GM12874 (cell line): ENCODE results near the gene EHBP1L1.

ENCODE experiments used
- CTCF ChIP-seq: IDR thresholded peaks from 2 replicates; pipeline ENCODE4 v1.5.1; 2011; ENCODE audit warnings: low read depth, mild to moderate bottlenecking, control low read depth, low read length, moderate library complexity; ENCODE audit not compliant: insufficient read depth

Gene EHBP1L1

GRCh38 chr11:65536412-65537295 is 39.2 kb upstream of the EHBP1L1 start:
- TF ChIP-seq CTCF = no peak

- no peak for TF ChIP-seq CTCF
Observed at GRCh38 chr11:65537296-65537597, 38.6 kb upstream of the EHBP1L1 start.

DNA sequence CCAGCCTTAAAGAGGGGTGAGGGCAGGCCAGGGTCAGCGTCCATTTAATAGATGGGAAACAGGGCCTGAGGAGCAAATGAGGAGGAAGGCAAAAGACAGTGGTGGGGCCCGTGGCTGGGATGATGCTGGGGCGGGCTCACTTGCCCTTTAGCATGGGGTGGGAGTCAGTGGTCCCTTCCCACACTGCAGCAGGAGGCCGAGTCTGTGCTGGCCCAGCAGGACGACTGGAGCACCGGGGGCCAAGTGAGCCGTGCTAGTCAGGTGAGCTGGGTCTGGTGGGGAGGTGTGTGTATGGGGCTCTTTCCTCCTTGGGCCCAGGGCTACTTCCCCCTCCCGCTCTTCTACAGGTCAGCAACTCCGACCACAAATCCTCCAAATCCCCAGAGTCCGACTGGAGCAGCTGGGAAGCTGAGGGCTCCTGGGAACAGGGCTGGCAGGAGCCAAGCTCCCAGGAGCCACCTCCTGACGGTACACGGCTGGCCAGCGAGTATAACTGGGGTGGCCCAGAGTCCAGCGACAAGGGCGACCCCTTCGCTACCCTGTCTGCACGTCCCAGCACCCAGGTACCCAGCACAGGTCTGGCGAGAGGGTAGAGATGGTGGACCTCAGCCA is 38.1 kb upstream of the EHBP1L1 start:
- TF ChIP-seq CTCF = no peak

- no peak for TF ChIP-seq CTCF
Observed at GRCh38 chr11:65538232-65538914, 37.5 kb upstream of the EHBP1L1 start.

DNA sequence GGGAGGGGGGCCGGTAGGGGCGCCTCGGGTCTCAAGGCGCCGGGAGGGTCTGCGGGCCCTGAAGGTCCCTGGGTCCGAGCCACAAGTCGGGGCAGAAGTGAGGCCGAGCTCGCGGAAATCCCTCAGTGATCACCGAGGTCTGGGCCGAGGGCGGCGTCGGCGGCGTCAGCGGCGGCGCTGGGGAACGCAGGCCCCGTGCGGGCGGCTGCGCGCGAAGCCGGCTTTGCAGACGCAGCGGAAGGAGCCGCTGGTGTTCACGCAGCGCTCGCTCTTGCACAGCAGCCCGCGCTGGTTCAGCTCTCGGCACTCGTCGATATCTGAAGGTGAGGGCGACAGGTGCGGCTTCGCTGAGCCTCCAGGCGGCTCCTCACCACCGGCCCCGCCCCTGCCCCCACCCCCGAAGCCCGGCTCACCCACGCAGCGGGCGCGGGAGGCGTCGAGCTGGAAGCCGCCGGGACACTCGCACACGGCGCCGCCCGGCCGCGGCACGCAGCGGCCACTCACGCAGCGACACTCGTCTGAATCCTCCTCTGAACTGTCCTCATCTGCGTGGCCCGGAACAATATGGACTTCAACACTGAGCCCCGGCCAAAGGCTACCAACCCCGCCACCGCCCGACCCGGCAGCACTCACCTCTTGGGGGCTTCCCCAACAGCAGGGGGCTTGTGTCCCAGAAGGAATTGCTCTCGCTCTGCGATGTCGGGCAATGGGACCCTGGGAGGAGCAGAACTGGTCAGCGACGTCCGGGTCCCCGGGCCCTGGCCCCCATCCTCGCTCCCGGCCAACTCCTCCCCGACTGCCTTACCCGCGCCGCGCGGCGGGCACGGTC is 36.7 kb upstream of the EHBP1L1 start:
- TF ChIP-seq CTCF = no peak

DNA sequence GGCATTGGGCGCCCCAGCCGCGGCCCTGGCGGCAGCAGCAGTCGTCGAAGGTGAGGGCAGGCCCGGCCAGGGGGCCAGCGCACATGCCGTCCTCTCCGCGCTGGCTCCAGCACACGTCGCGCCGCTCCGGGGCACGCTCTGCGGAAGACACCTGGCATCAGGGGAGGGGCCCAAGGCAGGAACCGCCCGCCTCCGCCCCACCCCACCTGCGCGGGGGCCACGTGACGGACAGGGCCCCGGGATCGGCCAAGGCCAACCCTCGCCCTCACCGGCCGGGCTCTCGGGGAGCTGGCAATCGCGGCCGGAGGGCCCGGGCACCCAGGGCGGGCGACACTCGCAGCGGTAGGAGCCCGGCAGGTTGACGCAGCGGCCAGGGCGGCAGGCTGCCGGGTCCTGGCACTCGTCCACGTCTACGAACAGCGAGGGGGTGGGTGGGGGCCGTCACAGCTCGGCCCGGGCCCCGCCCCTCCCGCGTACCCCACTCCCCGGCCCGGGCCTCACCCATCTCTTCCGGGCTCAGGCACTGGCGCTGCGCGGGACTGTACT is 36.0 kb upstream of the EHBP1L1 start:
- no peak for TF ChIP-seq CTCF
